Measurements from ENCODE around the gene CC2D2A.

- no peak for TF ChIP-seq CTCF (IDR thresholded peaks at IDR 0.05)
- TF ChIP-seq POLR2AphosphoS5 (IDR thresholded peaks at IDR 0.05) = no peak
Measured at GRCh38 chr4:15592799-15593198, 123.1 kb downstream of the CC2D2A start.
